Activated CD4-positive, alpha-beta T cell treated with anti-CD3 and anti-CD28 coated beads, Interleukin-2, amount 50 U/mL, for 4 hours (primary cell): ENCODE measurements around the gene HMGXB4.

Source experiments
- DNase-seq, 2 experiments: peaks; one replicate each; pipeline ENCODE4 v3.0.0-alpha.2; 2020

HMGXB4 gene

DNA sequence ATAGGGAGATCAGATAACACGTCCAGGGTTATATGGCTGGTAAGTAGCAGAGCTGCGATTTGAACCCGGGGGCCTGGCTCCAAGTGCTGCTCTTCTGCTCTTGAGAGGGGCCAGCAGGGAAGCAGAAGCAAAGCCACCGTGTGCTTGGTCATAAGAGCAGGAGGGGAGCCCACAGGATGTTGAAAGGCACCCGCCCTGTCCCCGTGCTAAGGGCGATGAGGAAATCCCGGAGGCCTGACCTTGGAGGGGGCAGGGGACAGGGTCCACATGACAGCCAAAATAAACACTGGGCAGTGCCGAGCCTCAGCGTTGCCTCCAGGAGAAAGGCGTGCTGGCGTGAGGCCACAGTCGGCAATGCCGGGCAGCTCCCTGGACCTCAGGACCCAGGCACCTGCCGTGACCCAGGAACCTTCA is 71.2 kb downstream of the HMGXB4 start:
- no peak for DNase-seq

GRCh38 chr22:35329114-35329847 is 72.0 kb downstream of the HMGXB4 start:
- DNase-seq, result no peak

- DNase-seq, result peak; percentile 29 to 35
Measured at GRCh38 chr22:35330258-35330861, 73.1 kb downstream of the HMGXB4 start.

GRCh38 chr22:35332278-35332677 is 75.0 kb downstream of the HMGXB4 start:
- no peak for DNase-seq

DNA sequence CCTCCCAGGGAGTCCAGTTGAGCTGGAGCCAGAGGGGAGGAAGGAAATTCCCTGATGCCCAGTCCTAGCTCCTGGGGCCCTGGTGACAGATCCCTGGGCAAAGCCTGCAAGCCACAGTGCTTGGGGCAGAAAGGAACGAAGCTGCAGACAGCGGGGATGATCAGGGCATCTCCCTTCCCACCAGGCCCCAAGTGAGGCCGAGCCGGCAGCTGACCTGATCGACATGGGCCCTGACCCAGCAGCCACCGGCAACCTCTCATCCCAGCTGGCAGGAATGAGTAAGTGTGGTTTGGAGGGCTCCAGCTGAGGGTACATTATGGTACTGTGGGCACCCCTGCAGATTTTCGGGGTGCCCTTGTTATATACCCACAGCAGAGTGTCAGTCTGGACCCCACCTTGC is 75.9 kb downstream of the HMGXB4 start:
- DNase-seq, result no peak

DNA sequence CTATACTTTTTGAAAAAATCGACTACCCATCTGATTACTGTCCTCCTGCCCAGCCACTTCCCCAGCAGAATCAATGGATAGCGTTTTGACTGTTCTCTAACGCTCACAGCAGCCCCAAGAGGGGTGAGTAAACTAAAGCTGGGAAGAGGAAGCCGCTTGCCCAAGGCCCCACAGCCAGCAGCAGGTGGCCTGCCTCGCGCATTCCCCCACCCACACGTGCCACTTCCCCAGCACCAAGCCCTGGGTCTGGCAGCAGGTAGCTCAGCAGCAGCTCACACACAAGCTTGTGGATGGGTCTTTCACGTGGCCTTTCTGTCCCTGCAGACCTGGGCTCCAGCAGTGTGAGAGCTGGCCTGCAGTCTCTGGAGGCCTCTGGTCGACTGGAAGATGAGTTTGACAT is 76.7 kb downstream of the HMGXB4 start:
- no peak for DNase-seq

DNA sequence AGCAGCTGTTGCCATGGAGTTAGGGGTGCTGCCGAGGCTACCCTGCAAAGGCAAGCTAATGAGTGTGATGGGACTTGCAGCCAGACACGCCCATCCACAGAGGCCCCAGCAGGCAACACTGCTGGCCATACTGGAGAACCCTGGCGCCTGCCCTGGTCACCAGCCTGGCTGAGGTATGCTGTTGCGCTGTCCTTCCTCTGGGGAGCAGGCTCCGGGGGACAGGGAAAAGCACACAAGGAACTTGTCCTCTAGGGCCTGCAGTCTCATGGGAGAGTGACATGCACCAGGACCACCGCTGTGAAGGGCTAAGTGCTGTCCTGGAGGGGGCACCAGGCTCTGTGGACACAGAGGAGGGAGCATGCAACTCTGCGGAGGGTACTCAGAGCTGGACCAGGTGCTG is 78.2 kb downstream of the HMGXB4 start:
- DNase-seq, result no peak

GRCh38 chr22:35335936-35336781 is 78.9 kb downstream of the HMGXB4 start:
- no peak for DNase-seq

DNA sequence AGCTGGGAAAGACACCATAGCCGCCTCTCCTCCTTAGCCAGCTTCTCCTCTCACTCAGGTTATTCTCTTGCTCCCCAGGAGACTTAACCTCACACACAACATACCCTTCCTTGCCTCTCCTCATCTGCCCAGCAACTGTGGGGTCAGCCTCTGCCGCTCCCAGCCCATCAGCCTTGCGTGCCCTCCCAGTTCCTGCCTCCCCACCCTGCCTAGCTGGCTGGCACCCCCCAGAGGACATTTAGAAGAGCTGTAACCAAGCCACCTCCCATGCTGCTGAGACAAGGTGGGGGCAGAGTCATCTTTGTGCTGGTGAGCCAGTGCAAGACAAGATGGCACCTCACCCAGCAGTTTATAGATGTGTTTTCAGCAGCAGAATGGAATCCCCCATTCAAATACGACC is 80.6 kb downstream of the HMGXB4 start:
- DNase-seq, result no peak

GRCh38 chr22:35341090-35341874 is 84.0 kb downstream of the HMGXB4 start:
- DNase-seq, result no peak

DNA sequence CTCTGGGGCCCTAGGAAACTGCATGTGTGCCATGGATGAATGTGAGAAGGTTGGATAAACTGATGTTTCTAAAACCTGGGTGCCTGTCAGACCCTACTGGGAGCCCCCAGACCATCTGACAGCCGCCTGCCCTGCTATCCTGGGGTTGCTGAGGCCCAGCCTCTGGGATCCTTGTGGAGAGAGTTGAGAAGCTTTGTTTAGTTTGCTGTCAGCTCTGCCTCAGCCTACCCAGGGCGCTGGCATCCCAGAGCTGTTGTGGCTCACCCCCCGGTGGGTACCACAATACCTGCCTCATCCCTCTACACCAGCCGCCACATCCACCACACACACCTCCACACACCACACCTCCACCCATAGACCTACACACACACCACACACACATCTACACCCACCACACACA is 85.1 kb downstream of the HMGXB4 start:
- DNase-seq, result no peak

GRCh38 chr22:35343664-35344550 is 86.6 kb downstream of the HMGXB4 start:
- no peak for DNase-seq

- no peak for DNase-seq
Measured at GRCh38 chr22:35344956-35345690, 87.8 kb downstream of the HMGXB4 start.
